Stimulated activated CD4-positive, alpha-beta T cell treated with anti-CD3 and anti-CD28 coated beads, Interleukin-2, amount 100 ng/mL, for 24 hours (primary cell): ENCODE results near the gene RITA1.
"Not testable (repeated sequence)": the region's sequence is repeated elsewhere in the genome, so short reads cannot be mapped to it uniquely, and the experiment has no call there.

Experiments used
- DNase-seq, 2 donors: peaks; one replicate each; pipeline ENCODE4 v3.0.0-alpha.2; 2020

RITA1 gene

GRCh38 chr12:113204804-113205203 is 19.3 kb downstream of the RITA1 start:
- no peak for DNase-seq

GRCh38 chr12:113206802-113207201 is 21.3 kb downstream of the RITA1 start:
- DNase-seq: not testable (repeated sequence)

GRCh38 chr12:113207613-113208040 is 22.1 kb downstream of the RITA1 start:
- no peak for DNase-seq

- DNase-seq: peak; percentile 38 to 58
Observed at GRCh38 chr12:113208041-113208934, 22.8 kb downstream of the RITA1 start.

- no peak for DNase-seq
Observed at GRCh38 chr12:113211160-113211559, 25.6 kb downstream of the RITA1 start.

GRCh38 chr12:113214895-113215400 is 29.4 kb downstream of the RITA1 start:
- no peak for DNase-seq

- no peak for DNase-seq
Observed at GRCh38 chr12:113216027-113216426, 30.5 kb downstream of the RITA1 start.

- DNase-seq: no peak
Observed at GRCh38 chr12:113220593-113221180, 35.2 kb downstream of the RITA1 start.

- DNase-seq: peak; percentile 99
Observed at GRCh38 chr12:113221181-113221996, 35.9 kb downstream of the RITA1 start, which contains the start of gene TPCN1. TPCN1 (plus strand) TSS chr12:113221464; CDS start chr12:113226853, 5,389 bp downstream.

GRCh38 chr12:113221997-113222729 is 36.6 kb downstream of the RITA1 start:
- DNase-seq: no peak

- DNase-seq: no peak
Observed at GRCh38 chr12:113222730-113223531, 37.4 kb downstream of the RITA1 start.

- DNase-seq: no peak
Observed at GRCh38 chr12:113224955-113225354, 39.4 kb downstream of the RITA1 start.

GRCh38 chr12:113226696-113227568 is 41.4 kb downstream of the RITA1 start:
- DNase-seq: no peak

- DNase-seq: no peak
Observed at GRCh38 chr12:113227686-113228391, 42.3 kb downstream of the RITA1 start.

GRCh38 chr12:113228394-113229028 is 43.0 kb downstream of the RITA1 start:
- no peak for DNase-seq

- DNase-seq: peak in 1 of 2 donors; percentile 22
Observed at GRCh38 chr12:113230315-113231234, 45.1 kb downstream of the RITA1 start.

- DNase-seq: no peak
Observed at GRCh38 chr12:113231235-113232088, 45.9 kb downstream of the RITA1 start.
